Fibroblast of skin of left biceps (primary cell): Measurements from ENCODE around the gene MTMR6.

Experiments used
- DNase-seq, 2 experiments: peaks; one replicate each; pipeline ENCODE4 v3.0.0-alpha.2; 2013; ENCODE audit warnings: low read depth in 2 of 2

MTMR6 gene

DNA sequence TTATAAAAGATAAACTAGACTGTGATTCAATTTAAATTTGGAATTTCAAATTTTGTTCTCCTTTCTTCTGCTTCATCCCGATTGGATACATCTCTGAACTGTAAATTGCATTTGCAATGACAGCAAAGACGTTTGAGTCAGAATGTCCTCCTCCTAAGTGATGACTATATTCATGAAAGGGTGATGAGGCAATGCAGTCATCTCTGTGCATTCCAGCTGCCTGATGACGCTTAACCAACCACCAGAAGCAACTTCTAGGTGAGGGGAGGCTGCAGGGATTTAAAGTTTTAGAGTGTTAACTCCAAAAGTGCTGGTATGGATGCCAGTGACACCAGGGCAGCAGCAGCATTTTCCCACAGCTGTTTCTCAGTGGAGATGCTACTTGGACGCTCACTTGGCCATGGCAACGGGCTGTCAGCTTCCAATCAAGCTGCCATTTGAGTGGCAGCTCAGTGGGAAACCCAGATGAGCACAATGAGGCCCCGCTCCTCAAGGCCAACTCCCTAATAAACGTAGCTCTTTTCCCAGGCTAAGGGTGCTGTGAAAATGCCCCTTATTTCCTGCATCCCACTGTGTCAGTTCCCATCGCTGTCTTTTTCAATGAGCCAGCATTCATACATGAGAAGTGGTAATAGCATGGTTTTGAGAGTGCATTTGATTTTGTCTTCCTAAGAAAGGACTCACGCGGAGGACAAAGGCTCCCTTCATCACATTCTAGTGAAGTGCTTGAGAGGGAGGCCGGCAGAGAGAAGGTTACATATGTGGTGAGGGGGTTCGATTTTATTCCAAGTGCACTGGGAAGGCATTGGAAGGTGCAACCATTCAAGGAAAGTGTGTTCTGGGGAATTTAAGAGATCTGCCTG is 70.0 kb downstream of the MTMR6 start:
- DNase-seq: no peak

DNA sequence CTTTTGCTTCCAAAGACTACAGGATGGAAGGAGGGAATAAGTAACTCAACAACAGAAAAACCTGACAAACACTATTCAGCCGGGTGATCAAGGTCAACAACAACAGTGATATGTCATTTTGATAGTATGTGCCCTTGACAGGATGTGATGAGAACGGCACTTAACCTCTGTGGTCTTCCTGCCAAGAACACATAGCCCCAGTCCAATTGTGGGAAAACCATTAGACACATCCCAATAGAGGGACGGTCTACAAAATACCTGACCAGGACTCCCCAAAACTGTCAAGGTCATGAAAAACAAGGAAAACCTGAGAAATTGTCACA is 72.1 kb downstream of the MTMR6 start:
- DNase-seq: no peak

DNA sequence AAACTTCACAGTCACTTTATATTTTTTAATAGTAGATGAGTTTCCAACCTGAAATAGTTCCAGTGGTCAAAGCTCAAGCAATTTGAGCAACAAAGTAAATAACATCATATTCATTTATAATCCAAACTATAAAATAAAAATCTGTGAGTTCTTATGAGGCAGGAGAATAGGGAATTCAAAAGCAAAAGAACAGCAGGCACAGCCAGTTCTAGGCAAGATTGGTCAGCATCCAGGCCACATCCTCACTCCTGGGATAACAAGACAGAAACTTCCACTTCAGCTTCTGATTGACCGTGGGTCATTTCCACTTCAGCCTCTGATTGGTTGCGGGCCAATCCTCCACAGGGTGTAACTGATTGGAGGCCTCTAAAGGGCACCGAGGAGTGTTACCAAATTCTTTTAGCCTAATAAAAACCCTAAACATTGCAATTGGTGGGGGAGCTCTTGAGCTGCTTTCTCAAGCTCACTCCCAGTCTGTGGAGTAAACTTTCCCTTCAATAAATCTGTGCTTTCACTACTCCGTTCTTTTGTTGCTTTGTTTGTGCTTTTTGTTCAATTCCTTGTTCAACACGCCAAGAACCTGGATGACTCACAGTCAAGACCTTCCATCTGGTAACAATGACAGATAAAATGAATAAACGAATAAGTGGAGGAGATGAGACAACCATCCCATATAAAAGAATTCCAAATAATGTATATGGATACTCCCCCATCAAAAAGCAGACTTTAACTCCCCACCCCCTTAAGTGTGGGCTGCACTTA is 72.6 kb downstream of the MTMR6 start:
- no peak for DNase-seq

GRCh38 chr13:25213715-25214114 is 73.6 kb downstream of the MTMR6 start:
- no peak for DNase-seq

GRCh38 chr13:25210842-25211569 is 76.3 kb downstream of the MTMR6 start:
- no peak for DNase-seq

DNA sequence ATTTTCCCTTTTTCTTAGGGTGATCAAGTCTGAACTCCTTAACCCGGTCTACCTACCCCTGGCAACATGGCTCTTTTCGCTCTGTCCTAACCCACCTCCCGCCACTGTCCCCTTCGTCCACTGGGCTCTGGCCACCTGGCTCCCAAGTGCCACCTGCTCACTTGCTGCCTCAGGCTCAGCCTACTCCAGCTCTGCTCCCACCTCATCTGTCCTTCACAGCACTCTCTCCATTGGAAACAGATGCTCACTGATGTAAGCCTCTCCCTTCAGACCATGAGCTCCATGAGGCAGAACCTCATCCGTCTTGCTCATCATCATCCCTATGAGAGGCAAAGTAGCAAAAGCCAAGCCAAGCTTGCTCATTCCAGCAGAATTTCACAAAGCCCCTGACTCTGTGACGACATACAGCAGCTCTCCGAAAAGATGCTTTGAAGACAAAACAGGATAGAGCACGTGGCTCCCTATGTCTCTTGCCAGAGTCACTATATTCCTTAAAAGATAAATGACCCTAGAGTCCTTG is 79.9 kb downstream of the MTMR6 start:
- DNase-seq: no peak

DNA sequence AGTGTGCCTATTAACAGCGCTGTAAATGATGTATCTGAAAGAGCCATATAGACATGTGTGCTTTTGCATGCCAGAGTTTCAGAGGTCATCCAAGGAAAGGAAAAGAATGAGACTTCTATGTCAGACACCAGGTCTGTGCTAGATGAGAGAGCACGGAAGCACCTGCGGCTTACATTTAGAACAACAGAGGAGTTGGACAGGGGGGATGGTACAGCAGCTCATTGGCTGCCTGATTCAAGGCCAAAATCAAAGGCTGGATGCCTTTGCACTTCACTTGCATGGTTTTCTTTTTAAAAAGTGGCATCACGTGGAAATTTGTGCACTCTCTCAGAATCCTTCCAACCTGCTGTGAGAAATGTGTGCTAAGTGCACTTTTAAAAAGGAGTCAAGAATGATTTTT is 82.4 kb downstream of the MTMR6 start:
- no peak for DNase-seq

GRCh38 chr13:25203127-25203740 is 84.1 kb downstream of the MTMR6 start:
- DNase-seq: no peak

GRCh38 chr13:25200783-25201182 is 86.5 kb downstream of the MTMR6 start:
- no peak for DNase-seq

GRCh38 chr13:25198647-25199046 is 88.6 kb downstream of the MTMR6 start:
- DNase-seq: no peak

- no peak for DNase-seq
Measured at GRCh38 chr13:25196971-25197370, 90.3 kb downstream of the MTMR6 start.
